Liver (tissue), 9 donors: Measurements from ENCODE around the gene ADAP2. TPM values are rescaled to one million over a fixed set of nuclear protein-coding genes. Genes with fewer than 3 reads are reported as not detected.

Experiments used
- DNase-seq: peaks from one replicate; pipeline ENCODE4 v3.0.0-alpha.2; 2017; ENCODE audit warnings: low spot score
- H3K27ac ChIP-seq, 2 donors: one replicate each; pipeline ENCODE4 v1.7.0; 2013; ENCODE audit warnings: inconsistent platforms in 2 of 2, low read length in 2 of 2, control low read depth in 1 of 2, low read depth in 1 of 2, mild to moderate bottlenecking in 1 of 2
- H3K27me3 ChIP-seq, 4 donors: one replicate each; pipeline versions ENCODE4 v1.6.1 to v1.7.0; 2013; ENCODE audit warnings: low read length in 3 of 4, inconsistent platforms in 1 of 4, mild to moderate bottlenecking in 1 of 4, moderate library complexity in 1 of 4; ENCODE audit not compliant: control insufficient read depth in 4 of 4, insufficient read depth in 4 of 4
- H3K36me3 ChIP-seq, 4 donors: one replicate each; pipeline versions ENCODE4 v1.6.1 to v1.7.0; 2013; ENCODE audit warnings: low read length in 3 of 4, mild to moderate bottlenecking in 3 of 4, low read depth in 1 of 4, moderate library complexity in 1 of 4; ENCODE audit not compliant: control insufficient read depth in 4 of 4, insufficient read depth in 3 of 4
- H3K4me1 ChIP-seq, 4 donors: one replicate each; pipeline versions ENCODE4 v1.6.1 to v1.7.0; 2013; ENCODE audit warnings: low read length in 3 of 4, mild to moderate bottlenecking in 3 of 4, moderate library complexity in 1 of 4; ENCODE audit not compliant: control insufficient read depth in 4 of 4, insufficient read depth in 4 of 4
- H3K4me3 ChIP-seq, 3 donors: one replicate each; pipeline versions ENCODE4 v1.6.1 to v1.7.0; 2013; ENCODE audit warnings: low read length in 3 of 3, control low read depth in 1 of 3, low read depth in 1 of 3, mild to moderate bottlenecking in 1 of 3
- H3K9ac ChIP-seq, 2 donors: one replicate each; pipeline ENCODE4 v1.7.0; 2013; ENCODE audit warnings: low read length in 2 of 2, mild to moderate bottlenecking in 2 of 2, moderate library complexity in 2 of 2, control low read depth in 1 of 2, low read depth in 1 of 2
- H3K9me3 ChIP-seq, 4 donors: one replicate each; pipeline versions ENCODE4 v1.6.1 to v1.7.0; 2013; ENCODE audit warnings: low read length in 3 of 4; ENCODE audit not compliant: control insufficient read depth in 4 of 4
- EGR1 ChIP-seq, 2 donors: IDR thresholded peaks; 2 replicates each; pipeline ENCODE4 v1.6.1; 2016 to 2018; ENCODE audit warnings: antibody characterized with exemption in 2 of 2, low read depth in 2 of 2
- FOXA1 ChIP-seq: IDR thresholded peaks from 2 replicates; pipeline ENCODE4 v1.6.1; 2016; ENCODE audit warnings: antibody characterized with exemption
- FOXA2 ChIP-seq: IDR thresholded peaks from 2 replicates; pipeline ENCODE4 v1.6.1; 2016; ENCODE audit warnings: antibody characterized with exemption
- GABPA ChIP-seq, 2 donors: IDR thresholded peaks in 1 of 2; conservative IDR thresholded peaks in 1 of 2; 2 replicates each; pipeline ENCODE4 v1.6.1; 2016; ENCODE audit warnings: antibody characterized with exemption in 2 of 2, mild to moderate bottlenecking in 1 of 2, moderate library complexity in 1 of 2
- HNF4A ChIP-seq, 2 donors: conservative IDR thresholded peaks; 2 replicates each; pipeline ENCODE4 v1.6.1; 2016; ENCODE audit warnings: antibody characterized with exemption in 2 of 2, mild to moderate bottlenecking in 2 of 2
- HNF4G ChIP-seq: IDR thresholded peaks from 2 replicates; pipeline ENCODE4 v1.6.1; 2016; ENCODE audit warnings: antibody characterized with exemption
- JUND ChIP-seq, 2 donors: IDR thresholded peaks; 2 replicates each; pipeline ENCODE4 v1.6.1; 2016; ENCODE audit warnings: antibody characterized with exemption in 2 of 2
- RAD21 ChIP-seq, 2 donors: IDR thresholded peaks; 2 replicates each; pipeline ENCODE4 v1.6.1; 2016; ENCODE audit warnings: antibody characterized with exemption in 2 of 2, mild to moderate bottlenecking in 2 of 2
- RXRA ChIP-seq, 2 donors: IDR thresholded peaks; 2 replicates each; pipeline ENCODE4 v1.6.1; 2017 to 2018; ENCODE audit warnings: antibody characterized with exemption in 2 of 2, mild to moderate bottlenecking in 1 of 2
- TAF1 ChIP-seq: conservative IDR thresholded peaks from 2 replicates; pipeline ENCODE4 v1.6.1; 2016; ENCODE audit warnings: antibody characterized with exemption, mild to moderate bottlenecking
- YY1 ChIP-seq: IDR thresholded peaks from 2 replicates; pipeline ENCODE4 v1.6.1; 2016; ENCODE audit warnings: antibody characterized with exemption, mild to moderate bottlenecking
- WGBS: extraction: QIAGEN DNeasy Blood & Tissue Kit; methylation state at CpG from one replicate; pipeline ENCODE4 v1.1.7; 2013; 5-methylcytosine and 5-hydroxymethylcytosine counted together
- polyA plus RNA-seq, 2 donors: library from polyadenylated mRNA; stranded (reverse) in 1 of 2; unstranded in 1 of 2; fragments of 200-250 nt in 1 of 2; fragments of >200 nt in 1 of 2; fragmentation: Nextera tagmentation in 1 of 2; extraction: Ambion mirVana in 1 of 2; gene quantifications; one replicate each; pipeline versions ENCODE4 v1.2.1 to v1.2.3, GENCODE V29; 2013 to 2015
- total RNA-seq, 2 donors: library from RNA; depleted of rRNA; stranded (reverse); fragments of >200 nt; gene quantifications; one replicate each; pipeline ENCODE4 v1.2.3, GENCODE V29; 2014
- TF ChIP-seq, protein P1 (sequence below): IDR thresholded peaks from 2 replicates; pipeline ENCODE4 v1.6.1; 2016; ENCODE audit warnings: antibody characterized with exemption
- TF ChIP-seq, protein P2 (sequence below): IDR thresholded peaks from 2 replicates; pipeline ENCODE4 v1.6.1; 2016; ENCODE audit warnings: antibody characterized with exemption
- TF ChIP-seq, protein P3 (sequence below): IDR thresholded peaks from 2 replicates; pipeline ENCODE4 v1.6.1; 2016; ENCODE audit warnings: antibody characterized with exemption
- TF ChIP-seq, protein P4 (sequence below): IDR thresholded peaks from 2 replicates; pipeline ENCODE4 v1.6.1; 2016; ENCODE audit warnings: antibody characterized with exemption, mild to moderate bottlenecking
- TF ChIP-seq, protein P5 (sequence below): fragments of 150-350 bp; IDR thresholded peaks from 2 replicates; pipeline ENCODE4 v1.5.1; 2017; ENCODE audit warnings: improper control_type of control experiment, low read depth, low read length; ENCODE audit not compliant: missing input control
- donor health status: healthy.
- donor health status: healthy.
- donor health status: healthy.
- donor health status: healthy.
- donor health status: healthy.

The ADAP2 gene
- total and polyA plus RNA-seq, 4 donors, result 5.2 to 18.6 (median 11.9) TPM

DNA sequence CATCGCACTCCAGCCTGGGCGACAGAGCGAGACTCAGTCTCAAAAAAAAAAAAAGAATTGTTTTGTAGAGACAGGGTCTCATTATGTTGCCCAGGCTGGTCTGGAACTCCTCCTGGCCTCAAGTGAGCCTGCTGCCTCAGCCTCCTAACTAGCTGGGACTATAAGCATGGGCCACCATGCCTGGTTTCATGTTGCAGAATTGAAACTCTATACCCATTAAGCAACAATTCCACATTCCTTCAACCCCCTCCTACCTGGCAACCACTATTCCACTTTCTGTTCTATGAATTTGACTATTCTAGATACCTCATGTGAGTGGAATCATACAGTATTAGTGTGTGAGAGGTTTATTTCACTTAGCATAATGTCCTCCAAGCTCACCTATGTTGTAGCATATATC lies 73.6 kb downstream of the ADAP2 start:
- Histone ChIP-seq H3K27me3 (no peaks in the 10 kb centered on the region), H3K9ac (no peak overlapping the region), H3K9me3 (no peaks in the 10 kb centered on the region), H3K4me1 (no peaks in the 10 kb centered on the region), H3K4me3 (no peak overlapping the region), H3K27ac (no peak overlapping the region), H3K36me3 (peaks cover 0 to 16% (median 9%) of the 10 kb centered on the region in 4 donors)
- 96% methylated on average over 3 of the region's 3 CpGs for WGBS
- no peak for TF ChIP-seq EGR1 (IDR thresholded peaks at IDR 0.05; ENCODE audit: low read depth in 2 of 2)
- TF ChIP-seq, protein P1, sequence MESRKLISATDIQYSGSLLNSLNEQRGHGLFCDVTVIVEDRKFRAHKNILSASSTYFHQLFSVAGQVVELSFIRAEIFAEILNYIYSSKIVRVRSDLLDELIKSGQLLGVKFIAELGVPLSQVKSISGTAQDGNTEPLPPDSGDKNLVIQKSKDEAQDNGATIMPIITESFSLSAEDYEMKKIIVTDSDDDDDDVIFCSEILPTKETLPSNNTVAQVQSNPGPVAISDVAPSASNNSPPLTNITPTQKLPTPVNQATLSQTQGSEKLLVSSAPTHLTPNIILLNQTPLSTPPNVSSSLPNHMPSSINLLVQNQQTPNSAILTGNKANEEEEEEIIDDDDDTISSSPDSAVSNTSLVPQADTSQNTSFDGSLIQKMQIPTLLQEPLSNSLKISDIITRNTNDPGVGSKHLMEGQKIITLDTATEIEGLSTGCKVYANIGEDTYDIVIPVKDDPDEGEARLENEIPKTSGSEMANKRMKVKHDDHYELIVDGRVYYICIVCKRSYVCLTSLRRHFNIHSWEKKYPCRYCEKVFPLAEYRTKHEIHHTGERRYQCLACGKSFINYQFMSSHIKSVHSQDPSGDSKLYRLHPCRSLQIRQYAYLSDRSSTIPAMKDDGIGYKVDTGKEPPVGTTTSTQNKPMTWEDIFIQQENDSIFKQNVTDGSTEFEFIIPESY, result no peak
- TF ChIP-seq, protein P2, sequence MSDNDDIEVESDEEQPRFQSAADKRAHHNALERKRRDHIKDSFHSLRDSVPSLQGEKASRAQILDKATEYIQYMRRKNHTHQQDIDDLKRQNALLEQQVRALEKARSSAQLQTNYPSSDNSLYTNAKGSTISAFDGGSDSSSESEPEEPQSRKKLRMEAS, result no peak
- TF ChIP-seq RAD21 (IDR thresholded peaks at IDR 0.05), result no peak
- no peak for TF ChIP-seq HNF4G
- TF ChIP-seq RXRA (IDR thresholded peaks at IDR 0.05), result no peak
- TF ChIP-seq TAF1, result no peak
- TF ChIP-seq FOXA1, result no peak
- TF ChIP-seq, protein P3, sequence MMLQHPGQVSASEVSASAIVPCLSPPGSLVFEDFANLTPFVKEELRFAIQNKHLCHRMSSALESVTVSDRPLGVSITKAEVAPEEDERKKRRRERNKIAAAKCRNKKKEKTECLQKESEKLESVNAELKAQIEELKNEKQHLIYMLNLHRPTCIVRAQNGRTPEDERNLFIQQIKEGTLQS, result no peak
- no peak for DNase-seq

DNA sequence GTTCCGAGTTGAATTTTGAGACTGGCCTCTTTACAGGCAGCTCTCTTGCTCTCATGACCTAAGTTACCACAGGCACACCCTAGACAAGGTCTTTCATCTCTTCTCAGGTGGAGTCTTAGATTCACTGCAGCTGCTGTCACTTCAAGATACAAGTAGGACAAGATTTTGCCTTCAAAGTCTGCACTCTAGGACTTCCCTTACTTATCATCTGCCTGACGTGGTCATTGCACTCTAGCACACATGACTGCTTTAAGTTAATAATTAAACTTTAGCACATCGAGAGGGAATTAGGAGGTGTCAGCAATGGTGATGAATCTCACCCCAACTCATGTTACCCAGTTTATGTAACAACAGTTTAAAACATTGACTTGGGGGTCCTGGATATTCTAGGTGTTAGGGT lies 74.7 kb downstream of the ADAP2 start:
- H3K4me1 ChIP-seq, result no peaks in the 10 kb centered on the region
- TF ChIP-seq, protein P2, result no peak
- no peak for TF ChIP-seq FOXA2
- TF ChIP-seq RXRA (IDR thresholded peaks at IDR 0.05), result no peak
- TF ChIP-seq FOXA1, result no peak
- TF ChIP-seq, protein P4, sequence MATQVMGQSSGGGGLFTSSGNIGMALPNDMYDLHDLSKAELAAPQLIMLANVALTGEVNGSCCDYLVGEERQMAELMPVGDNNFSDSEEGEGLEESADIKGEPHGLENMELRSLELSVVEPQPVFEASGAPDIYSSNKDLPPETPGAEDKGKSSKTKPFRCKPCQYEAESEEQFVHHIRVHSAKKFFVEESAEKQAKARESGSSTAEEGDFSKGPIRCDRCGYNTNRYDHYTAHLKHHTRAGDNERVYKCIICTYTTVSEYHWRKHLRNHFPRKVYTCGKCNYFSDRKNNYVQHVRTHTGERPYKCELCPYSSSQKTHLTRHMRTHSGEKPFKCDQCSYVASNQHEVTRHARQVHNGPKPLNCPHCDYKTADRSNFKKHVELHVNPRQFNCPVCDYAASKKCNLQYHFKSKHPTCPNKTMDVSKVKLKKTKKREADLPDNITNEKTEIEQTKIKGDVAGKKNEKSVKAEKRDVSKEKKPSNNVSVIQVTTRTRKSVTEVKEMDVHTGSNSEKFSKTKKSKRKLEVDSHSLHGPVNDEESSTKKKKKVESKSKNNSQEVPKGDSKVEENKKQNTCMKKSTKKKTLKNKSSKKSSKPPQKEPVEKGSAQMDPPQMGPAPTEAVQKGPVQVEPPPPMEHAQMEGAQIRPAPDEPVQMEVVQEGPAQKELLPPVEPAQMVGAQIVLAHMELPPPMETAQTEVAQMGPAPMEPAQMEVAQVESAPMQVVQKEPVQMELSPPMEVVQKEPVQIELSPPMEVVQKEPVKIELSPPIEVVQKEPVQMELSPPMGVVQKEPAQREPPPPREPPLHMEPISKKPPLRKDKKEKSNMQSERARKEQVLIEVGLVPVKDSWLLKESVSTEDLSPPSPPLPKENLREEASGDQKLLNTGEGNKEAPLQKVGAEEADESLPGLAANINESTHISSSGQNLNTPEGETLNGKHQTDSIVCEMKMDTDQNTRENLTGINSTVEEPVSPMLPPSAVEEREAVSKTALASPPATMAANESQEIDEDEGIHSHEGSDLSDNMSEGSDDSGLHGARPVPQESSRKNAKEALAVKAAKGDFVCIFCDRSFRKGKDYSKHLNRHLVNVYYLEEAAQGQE, result no peak
- no peak for TF ChIP-seq EGR1 (IDR thresholded peaks at IDR 0.05; ENCODE audit: low read depth in 2 of 2)
- TF ChIP-seq, protein P3, result no peak
- TF ChIP-seq HNF4A (conservative IDR thresholded peaks at IDR 0.05), result no peak
- TF ChIP-seq, protein P5, sequence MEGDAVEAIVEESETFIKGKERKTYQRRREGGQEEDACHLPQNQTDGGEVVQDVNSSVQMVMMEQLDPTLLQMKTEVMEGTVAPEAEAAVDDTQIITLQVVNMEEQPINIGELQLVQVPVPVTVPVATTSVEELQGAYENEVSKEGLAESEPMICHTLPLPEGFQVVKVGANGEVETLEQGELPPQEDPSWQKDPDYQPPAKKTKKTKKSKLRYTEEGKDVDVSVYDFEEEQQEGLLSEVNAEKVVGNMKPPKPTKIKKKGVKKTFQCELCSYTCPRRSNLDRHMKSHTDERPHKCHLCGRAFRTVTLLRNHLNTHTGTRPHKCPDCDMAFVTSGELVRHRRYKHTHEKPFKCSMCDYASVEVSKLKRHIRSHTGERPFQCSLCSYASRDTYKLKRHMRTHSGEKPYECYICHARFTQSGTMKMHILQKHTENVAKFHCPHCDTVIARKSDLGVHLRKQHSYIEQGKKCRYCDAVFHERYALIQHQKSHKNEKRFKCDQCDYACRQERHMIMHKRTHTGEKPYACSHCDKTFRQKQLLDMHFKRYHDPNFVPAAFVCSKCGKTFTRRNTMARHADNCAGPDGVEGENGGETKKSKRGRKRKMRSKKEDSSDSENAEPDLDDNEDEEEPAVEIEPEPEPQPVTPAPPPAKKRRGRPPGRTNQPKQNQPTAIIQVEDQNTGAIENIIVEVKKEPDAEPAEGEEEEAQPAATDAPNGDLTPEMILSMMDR, result no peak
- TF ChIP-seq RAD21 (IDR thresholded peaks at IDR 0.05), result no peak
- no peak for TF ChIP-seq JUND (IDR thresholded peaks at IDR 0.05)
- TF ChIP-seq YY1, result no peak
- no peak for TF ChIP-seq GABPA (IDR thresholded peaks at IDR 0.05 in 1 of 2, conservative IDR thresholded peaks at IDR 0.05 in 1 of 2)
- no peak for TF ChIP-seq HNF4G
- TF ChIP-seq TAF1, result no peak
- TF ChIP-seq, protein P1, result no peak
- H3K9ac ChIP-seq, result no peak overlapping the region
- no peak overlapping the region for H3K27ac ChIP-seq
- DNase-seq, result no peak
- no peaks in the 10 kb centered on the region for H3K9me3 ChIP-seq
- peaks cover 0 to 16% (median 9%) of the 10 kb centered on the region in 4 donors for H3K36me3 ChIP-seq
- H3K27me3 ChIP-seq, result no peaks in the 10 kb centered on the region
- no peak overlapping the region for H3K4me3 ChIP-seq
- WGBS, result 53% methylated on average over 3 of the region's 3 CpGs
